ENCODE measurements around the gene GK. TPM values are rescaled to one million over a fixed set of nuclear protein-coding genes. Genes with fewer than 3 reads are reported as not detected.
"Not testable (repeated sequence)": the region's sequence is repeated elsewhere in the genome, so short reads cannot be mapped to it uniquely, and the experiment has no call there.

GK gene
- 100 to 1,000 TPM in 3 of 4 donors, 10 to 100 TPM in 1; 97.8 to 129 (median 103) TPM for polyA plus RNA-seq (ENCODE audit: insufficient read length in 4 of 4)

GRCh38 chrX:30653415-30654131 lies at the start of gene GK:
GK (plus strand) TSS chrX:30653423; CDS start chrX:30653538, 115 bp downstream.
- no peak for DNase-seq (ENCODE audit: low read depth in 4 of 4, low spot score in 3 of 4)

- DNase-seq (ENCODE audit: low read depth in 4 of 4, low spot score in 3 of 4): no peak
Measured at GRCh38 chrX:30607155-30607554, 46.1 kb upstream of the GK start.

GRCh38 chrX:30610026-30610425 lies 43.2 kb upstream of the GK start:
- DNase-seq (ENCODE audit: low read depth in 4 of 4, low spot score in 3 of 4): no peak

DNA sequence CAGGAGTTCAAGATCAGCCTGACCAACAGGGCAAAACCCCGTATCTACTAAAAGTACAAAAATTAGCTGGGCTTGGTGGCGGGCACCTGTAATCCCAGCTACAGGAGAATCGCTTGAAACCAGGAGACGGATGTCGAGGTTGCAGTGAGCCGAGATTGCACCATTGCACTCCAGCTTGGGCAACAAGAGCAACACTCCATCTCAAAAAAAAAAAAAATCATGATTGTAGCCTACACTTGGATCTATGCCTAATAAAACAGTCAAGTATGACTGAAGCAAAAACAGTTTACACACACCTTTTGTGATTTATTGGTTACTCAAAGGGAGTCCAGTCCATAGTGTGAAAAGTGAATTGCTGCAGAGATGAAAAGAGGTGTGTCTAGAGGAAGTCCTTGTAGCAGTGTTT lies 41.0 kb upstream of the GK start:
- DNase-seq (ENCODE audit: low read depth in 4 of 4, low spot score in 3 of 4): no peak

- no peak for DNase-seq (ENCODE audit: low read depth in 4 of 4, low spot score in 3 of 4)
Measured at GRCh38 chrX:30613721-30614120, 39.5 kb upstream of the GK start.

- DNase-seq (ENCODE audit: low read depth in 4 of 4, low spot score in 3 of 4): no peak
Measured at GRCh38 chrX:30615229-30615628, 38.0 kb upstream of the GK start.

DNA sequence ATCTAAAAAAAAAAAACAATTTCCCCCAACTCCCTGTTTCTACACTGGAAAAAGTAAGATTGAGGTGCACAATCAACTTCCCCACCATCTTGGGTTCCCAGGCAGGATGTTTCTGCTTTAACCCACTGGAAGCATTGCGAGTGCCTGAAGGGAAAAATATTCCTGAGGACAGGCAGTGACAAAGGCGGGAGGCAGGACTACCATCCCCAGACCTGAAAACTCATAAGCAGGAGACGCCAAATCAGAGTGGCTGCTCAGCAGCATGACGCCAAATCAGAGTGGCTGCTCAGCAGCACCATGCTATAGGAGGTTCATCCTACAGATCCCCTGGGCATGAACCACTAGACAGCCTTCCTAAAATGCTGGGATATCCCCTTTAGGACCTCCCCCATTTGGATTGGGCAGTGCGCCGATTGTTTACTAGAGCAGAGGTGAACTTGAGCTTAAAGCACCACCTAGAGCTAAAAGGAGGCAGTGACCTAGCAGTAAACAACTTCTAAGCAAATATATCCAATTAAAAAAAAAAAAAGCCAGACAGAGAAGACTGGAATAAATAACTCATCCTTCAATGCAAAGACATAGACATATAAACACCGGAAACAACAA lies 35.0 kb upstream of the GK start:
- DNase-seq (ENCODE audit: low read depth in 4 of 4, low spot score in 3 of 4): no peak

DNA sequence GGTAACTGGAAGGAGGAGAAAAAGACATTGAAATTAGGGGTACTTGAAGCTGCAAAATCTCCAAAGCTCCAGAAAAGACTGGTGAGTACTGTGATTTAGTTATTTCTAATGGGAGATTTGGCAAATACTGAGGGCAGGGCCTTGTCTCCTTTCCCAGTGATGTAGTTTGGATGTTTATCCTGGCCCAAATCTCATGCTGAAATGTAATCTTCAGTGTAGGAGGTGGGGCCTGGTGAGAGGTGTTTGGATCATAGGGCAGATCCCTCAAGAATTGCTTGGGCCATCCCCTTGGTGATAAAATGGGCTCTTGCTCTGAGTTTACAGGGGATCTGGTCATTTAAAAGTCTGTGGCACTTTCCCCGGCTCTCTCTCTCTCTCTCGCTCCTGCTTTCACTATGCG lies 33.1 kb upstream of the GK start:
- DNase-seq (ENCODE audit: low read depth in 4 of 4, low spot score in 3 of 4): no peak

DNA sequence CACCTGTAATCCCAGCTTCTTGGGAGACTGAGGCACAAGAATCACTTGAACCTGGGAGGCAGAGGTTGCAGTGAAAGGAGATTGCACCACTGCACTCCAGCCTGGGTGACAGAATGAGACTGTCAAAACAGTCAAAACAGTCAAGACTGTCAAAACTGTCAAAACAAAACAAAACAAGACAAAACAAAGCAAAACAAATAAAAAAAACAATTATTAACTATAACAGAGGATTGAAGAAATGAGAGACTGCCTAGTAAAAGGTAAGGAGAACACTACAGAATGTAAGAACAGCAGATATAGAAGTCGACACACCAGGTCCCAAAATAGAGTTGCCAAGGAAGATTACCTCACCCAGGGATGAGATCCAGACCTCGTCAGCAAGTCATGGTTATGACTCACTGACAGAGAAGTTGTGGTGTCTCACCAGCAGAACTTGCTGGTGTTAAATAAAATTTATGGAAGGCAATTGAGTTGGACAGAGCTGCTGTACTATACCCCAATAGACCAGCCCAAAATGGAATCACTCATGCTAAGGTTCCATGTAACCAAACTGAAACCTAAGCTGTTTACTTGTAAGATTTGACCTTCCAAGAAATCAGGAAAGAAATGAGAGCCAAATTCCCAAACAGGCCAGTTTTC lies 32.1 kb upstream of the GK start:
- no peak for DNase-seq (ENCODE audit: low read depth in 4 of 4, low spot score in 3 of 4)

DNA sequence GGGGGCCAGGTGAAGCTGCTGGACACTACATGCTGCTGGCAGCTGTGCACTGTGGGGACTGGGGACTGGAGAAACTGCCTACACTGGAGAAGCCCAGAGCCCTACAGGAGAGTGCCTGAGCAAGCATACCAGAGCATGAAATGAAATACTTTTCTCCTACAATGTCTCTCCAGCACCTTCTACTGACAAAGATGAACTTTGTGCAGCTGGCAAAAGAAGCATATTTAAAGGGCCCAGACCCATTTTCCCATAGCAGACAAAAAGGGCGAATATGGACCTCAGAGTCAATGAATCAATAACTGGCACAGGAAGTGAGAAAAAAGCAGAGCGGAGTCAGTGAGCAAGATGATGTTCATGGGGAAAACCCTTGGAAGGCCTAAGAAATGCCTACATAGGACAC lies 30.9 kb upstream of the GK start:
- DNase-seq (ENCODE audit: low read depth in 4 of 4, low spot score in 3 of 4): no peak

GRCh38 chrX:30626402-30626801 lies 26.8 kb upstream of the GK start:
- DNase-seq (ENCODE audit: low read depth in 4 of 4, low spot score in 3 of 4): peak in 1 of 4 donors; percentile 0

- no peak for DNase-seq (ENCODE audit: low read depth in 4 of 4, low spot score in 3 of 4)
Measured at GRCh38 chrX:30627818-30628652, 25.2 kb upstream of the GK start.

DNA sequence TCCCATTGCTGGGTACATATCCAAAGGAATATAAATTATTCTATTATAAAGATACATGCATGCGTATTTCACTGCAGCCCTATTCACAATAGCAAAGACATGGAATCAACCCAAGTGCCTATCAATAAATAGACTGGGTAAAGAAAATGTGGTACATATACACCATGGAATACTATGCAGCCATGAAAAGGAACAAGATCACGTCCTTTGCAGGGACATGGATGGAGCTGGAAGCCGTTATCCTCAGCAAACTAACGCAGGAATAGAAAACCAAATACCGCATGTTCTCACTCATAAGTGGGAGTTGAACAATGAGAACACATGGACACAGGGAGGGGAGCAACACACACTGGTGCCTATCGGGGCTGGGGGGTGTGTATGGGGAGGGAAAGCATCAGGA lies 19.2 kb upstream of the GK start:
- not testable (repeated sequence) for DNase-seq (ENCODE audit: low read depth in 4 of 4, low spot score in 3 of 4)

DNA sequence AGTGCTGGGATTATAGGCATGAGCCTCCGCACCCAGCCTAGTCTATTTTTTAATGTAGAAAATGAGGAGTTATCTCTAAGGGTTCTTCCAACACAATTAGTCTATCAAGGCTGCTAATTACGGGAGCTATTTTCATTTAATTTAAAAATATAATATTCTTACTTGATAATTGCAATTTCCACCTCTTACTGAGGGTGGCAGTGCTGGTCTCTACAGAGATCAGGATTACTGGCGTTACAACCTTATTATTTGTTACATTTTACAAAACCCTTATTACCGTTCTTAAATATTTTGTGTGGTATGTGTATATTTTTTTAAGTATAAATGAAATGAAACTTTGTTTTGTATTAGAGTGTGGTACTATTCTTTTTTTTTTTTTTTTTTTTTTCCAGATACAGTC lies 17.6 kb upstream of the GK start:
- no peak for DNase-seq (ENCODE audit: low read depth in 4 of 4, low spot score in 3 of 4)

DNA sequence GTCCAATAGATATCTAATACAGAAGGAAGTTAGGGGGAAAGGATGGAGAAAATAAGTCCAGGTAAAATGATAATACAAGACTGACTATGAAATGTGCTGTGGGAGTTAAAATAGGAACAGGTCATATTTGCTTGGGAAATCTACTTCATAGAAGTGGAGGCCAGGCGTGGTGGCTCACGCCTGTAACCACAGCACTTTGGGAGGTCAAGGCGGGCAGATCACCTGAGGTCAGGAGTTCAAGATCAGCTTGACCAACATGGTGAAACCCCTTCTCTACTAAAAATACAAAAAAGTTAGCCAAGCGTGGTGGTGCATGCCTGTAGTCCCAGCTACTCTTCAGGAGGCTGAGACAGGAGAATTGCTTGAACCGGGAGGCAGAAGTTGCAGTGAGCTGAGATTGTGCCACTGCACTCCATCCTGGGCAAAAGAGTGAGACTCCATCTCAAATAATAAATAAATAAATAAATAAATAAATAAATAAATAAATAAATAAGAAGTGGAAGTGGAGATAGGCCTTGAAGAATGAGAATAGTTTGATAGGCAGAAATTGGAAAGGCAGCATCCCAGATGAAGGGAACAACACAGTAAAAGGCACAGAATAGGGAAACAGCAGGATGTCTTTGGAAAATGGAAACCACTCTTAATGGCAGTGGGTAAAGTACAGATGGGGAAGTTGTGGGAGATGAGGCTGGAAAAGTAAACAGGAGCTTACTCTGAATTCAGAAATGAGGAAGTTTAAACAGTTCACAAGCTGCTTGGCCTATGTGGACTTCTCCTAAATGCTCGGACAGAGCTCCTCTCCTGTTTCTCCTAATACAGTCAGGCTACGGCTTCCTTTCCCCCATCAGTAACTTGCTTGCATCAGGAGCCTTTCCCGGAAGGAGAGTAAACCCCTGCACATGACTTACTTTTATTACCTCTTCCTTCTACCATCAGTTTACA lies 15.1 kb upstream of the GK start:
- DNase-seq (ENCODE audit: low read depth in 4 of 4, low spot score in 3 of 4): no peak

DNA sequence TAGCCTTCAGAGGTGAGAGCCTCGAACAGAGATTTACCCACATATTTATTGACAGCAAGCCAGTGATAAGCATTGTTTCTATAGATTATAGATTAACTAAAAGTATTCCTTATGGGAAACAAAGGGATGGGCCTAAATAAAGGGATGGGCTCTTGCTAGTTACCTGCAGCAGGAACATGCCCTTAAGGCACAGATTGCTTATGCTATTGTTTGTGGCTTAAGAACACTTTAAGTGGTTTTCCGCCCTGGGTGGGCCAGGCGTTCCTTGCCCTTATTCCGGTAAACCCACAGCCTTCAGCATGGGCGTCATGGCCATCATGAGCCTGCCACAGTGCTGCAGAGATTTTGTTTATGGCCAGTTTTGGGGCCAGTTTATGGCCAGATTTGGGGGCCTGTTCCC lies 13.5 kb upstream of the GK start:
- DNase-seq (ENCODE audit: low read depth in 4 of 4, low spot score in 3 of 4): not testable (repeated sequence)

- DNase-seq (ENCODE audit: low read depth in 4 of 4, low spot score in 3 of 4): no peak
Measured at GRCh38 chrX:30642642-30643041, 10.6 kb upstream of the GK start.

- DNase-seq (ENCODE audit: low read depth in 4 of 4, low spot score in 3 of 4): no peak
Measured at GRCh38 chrX:30643313-30643821, 9.9 kb upstream of the GK start.

- no peak for DNase-seq (ENCODE audit: low read depth in 4 of 4, low spot score in 3 of 4)
Measured at GRCh38 chrX:30649859-30650258, 3.4 kb upstream of the GK start.

Measured in right renal pelvis (tissue), 4 donors.